TTC549 (cell line): ENCODE data around the gene CDX1.

ENCODE experiments used
- FAIRE-seq: peaks from 2 replicates; lab custom pipeline; 2012; peaks lifted over from hg19 to GRCh38; lab: Jason Lieb, UNC

Gene CDX1

GRCh38 chr5:150166650-150167511 lies at the start of gene CDX1:
TSS of gene CDX1 (plus strand) at chr5:150166778. CDS start at chr5:150166877, 99 bp downstream.
- FAIRE-seq: no peak

- no peak for FAIRE-seq
These were observed 48.5 kb upstream of the CDX1 start for GRCh38 chr5:150117945-150118560.

- no peak for FAIRE-seq
These were observed 47.9 kb upstream of the CDX1 start for GRCh38 chr5:150118561-150119229.

- FAIRE-seq: no peak
These were observed 47.0 kb upstream of the CDX1 start for GRCh38 chr5:150119421-150120061.

- no peak for FAIRE-seq
These were observed 46.5 kb upstream of the CDX1 start for GRCh38 chr5:150120062-150120441.

GRCh38 chr5:150120617-150121447 lies 45.7 kb upstream of the CDX1 start:
- no peak for FAIRE-seq

GRCh38 chr5:150121448-150122157 lies 45.0 kb upstream of the CDX1 start:
- FAIRE-seq: no peak

- FAIRE-seq: no peak
These were observed 44.4 kb upstream of the CDX1 start for GRCh38 chr5:150122158-150122510.

GRCh38 chr5:150122536-150123481 lies 43.8 kb upstream of the CDX1 start:
- FAIRE-seq: no peak

GRCh38 chr5:150123542-150123941 lies 43.0 kb upstream of the CDX1 start:
- FAIRE-seq: no peak

GRCh38 chr5:150124111-150124557 lies 42.4 kb upstream of the CDX1 start:
- no peak for FAIRE-seq

- no peak for FAIRE-seq
These were observed 42.0 kb upstream of the CDX1 start for GRCh38 chr5:150124596-150124995.

- no peak for FAIRE-seq
These were observed 41.2 kb upstream of the CDX1 start for GRCh38 chr5:150125334-150125733.

- FAIRE-seq: no peak
These were observed 40.2 kb upstream of the CDX1 start for GRCh38 chr5:150126199-150126920.

GRCh38 chr5:150126921-150127265 lies 39.7 kb upstream of the CDX1 start:
- no peak for FAIRE-seq

GRCh38 chr5:150129454-150129812 lies 37.1 kb upstream of the CDX1 start:
- no peak for FAIRE-seq

- FAIRE-seq: no peak
These were observed 36.6 kb upstream of the CDX1 start for GRCh38 chr5:150129813-150130492.

GRCh38 chr5:150130493-150130922 lies 36.1 kb upstream of the CDX1 start:
- FAIRE-seq: no peak

GRCh38 chr5:150131461-150131860 lies 35.1 kb upstream of the CDX1 start:
- FAIRE-seq: no peak
